Parathyroid adenoma (tissue), 2 donors: ENCODE measurements around the gene RMDN3.

Experiments used
- H2AFZ ChIP-seq: fragments of 300-600 bp; sonication (generic); one replicate; pipeline ENCODE4 v1.7.0; 2017; ENCODE audit warnings: antibody characterized with exemption, mild to moderate bottlenecking
- H3K27ac ChIP-seq: fragments of 300-600 bp; sonication (generic); one replicate; pipeline ENCODE4 v1.7.0; 2017
- H3K27me3 ChIP-seq: fragments of 300-600 bp; sonication (generic); one replicate; pipeline ENCODE4 v1.7.0; 2017; ENCODE audit warnings: low read length; ENCODE audit not compliant: control insufficient read depth, insufficient read depth
- H3K36me3 ChIP-seq: fragments of 300-600 bp; sonication (generic); one replicate; pipeline ENCODE4 v1.7.0; 2017; ENCODE audit warnings: low read length; ENCODE audit not compliant: control insufficient read depth, insufficient read depth
- H3K4me1 ChIP-seq: fragments of 300-600 bp; sonication (generic); one replicate; pipeline ENCODE4 v1.7.0; 2017; ENCODE audit warnings: control low read depth
- H3K4me2 ChIP-seq: fragments of 300-600 bp; sonication (generic); one replicate; pipeline ENCODE4 v1.7.0; 2017; ENCODE audit warnings: low read length
- H3K4me3 ChIP-seq: fragments of 300-600 bp; sonication (generic); one replicate; pipeline ENCODE4 v1.7.0; 2017; ENCODE audit warnings: low read depth, low read length
- H3K79me2 ChIP-seq: fragments of 300-600 bp; sonication (generic); one replicate; pipeline ENCODE4 v1.7.0; 2017; ENCODE audit warnings: control low read depth
- H3K9ac ChIP-seq: fragments of 300-600 bp; sonication (generic); one replicate; pipeline ENCODE4 v1.7.0; 2017; ENCODE audit warnings: mild to moderate bottlenecking
- H3K9me3 ChIP-seq: fragments of 300-600 bp; sonication (generic); one replicate; pipeline ENCODE4 v1.7.0; 2017; ENCODE audit warnings: low read length; ENCODE audit not compliant: control insufficient read depth
- TF ChIP-seq, protein P1 (sequence below): fragments of 300-600 bp; sonication (generic); IDR thresholded peaks from one replicate; pipeline ENCODE4 v1.7.0; 2017; ENCODE audit warnings: antibody characterized with exemption, mild to moderate bottlenecking
- donor health status: primary hyperparathyroidism.

RMDN3 gene

DNA sequence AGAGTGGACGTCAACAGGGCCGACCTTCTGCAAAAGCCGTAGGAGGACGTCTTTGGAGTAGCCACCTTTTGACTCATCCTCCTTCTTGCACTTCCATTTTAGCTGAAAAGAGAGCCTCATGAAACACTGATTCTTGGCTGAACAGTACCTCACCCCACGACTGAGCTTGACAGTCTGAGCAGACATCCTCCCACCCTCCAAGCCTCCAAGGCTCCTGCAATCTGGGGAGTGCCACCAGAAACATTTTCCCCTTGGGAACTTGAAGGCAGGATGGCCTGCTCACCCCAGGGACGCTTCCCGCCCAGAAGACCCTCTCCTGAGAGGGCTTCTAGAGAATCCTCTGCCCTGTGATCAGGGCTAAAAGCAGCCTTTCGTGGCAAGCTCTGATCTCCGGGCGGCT is 20.0 kb upstream of the RMDN3 start:
- Histone ChIP-seq H3K9ac (no peak overlapping the region), H3K4me3 (no peak overlapping the region), H3K4me2 (no peak overlapping the region), H2AFZ (no peak overlapping the region), H3K4me1 (no peaks in the 10 kb centered on the region), H3K27ac (no peak overlapping the region), H3K27me3 (no peaks in the 10 kb centered on the region), H3K36me3 (no peaks in the 10 kb centered on the region), H3K79me2 (peaks cover 15% of the 10 kb centered on the region), H3K9me3 (no peaks in the 10 kb centered on the region)
- TF ChIP-seq, protein P1, sequence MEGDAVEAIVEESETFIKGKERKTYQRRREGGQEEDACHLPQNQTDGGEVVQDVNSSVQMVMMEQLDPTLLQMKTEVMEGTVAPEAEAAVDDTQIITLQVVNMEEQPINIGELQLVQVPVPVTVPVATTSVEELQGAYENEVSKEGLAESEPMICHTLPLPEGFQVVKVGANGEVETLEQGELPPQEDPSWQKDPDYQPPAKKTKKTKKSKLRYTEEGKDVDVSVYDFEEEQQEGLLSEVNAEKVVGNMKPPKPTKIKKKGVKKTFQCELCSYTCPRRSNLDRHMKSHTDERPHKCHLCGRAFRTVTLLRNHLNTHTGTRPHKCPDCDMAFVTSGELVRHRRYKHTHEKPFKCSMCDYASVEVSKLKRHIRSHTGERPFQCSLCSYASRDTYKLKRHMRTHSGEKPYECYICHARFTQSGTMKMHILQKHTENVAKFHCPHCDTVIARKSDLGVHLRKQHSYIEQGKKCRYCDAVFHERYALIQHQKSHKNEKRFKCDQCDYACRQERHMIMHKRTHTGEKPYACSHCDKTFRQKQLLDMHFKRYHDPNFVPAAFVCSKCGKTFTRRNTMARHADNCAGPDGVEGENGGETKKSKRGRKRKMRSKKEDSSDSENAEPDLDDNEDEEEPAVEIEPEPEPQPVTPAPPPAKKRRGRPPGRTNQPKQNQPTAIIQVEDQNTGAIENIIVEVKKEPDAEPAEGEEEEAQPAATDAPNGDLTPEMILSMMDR: no peak

DNA sequence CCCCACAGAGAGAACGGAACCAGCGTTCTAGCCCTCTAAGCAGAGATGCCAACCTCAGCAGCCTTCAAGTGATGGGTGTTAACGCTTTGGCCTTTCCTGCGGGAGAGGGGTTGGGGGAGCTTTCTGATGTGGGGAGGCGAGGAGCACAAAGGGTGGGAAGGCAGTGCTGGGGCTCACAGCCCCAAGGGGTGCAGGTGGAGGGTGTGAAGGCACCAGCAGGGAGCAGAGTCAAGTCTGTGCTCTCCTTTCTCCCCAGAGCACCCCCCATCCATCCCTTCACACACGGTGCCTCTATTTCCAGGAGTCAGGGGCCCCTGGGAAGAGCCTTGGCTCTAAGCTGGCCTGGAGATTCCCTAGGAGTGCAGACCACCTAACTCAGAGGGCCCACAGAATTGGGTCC is 18.8 kb upstream of the RMDN3 start:
- H3K79me2 ChIP-seq: peaks cover 8% of the 10 kb centered on the region
- no peaks in the 10 kb centered on the region for H3K36me3 ChIP-seq
- no peak overlapping the region for H3K9ac ChIP-seq
- no peaks in the 10 kb centered on the region for H3K9me3 ChIP-seq
- no peak overlapping the region for H3K27ac ChIP-seq
- H3K4me2 ChIP-seq: no peak overlapping the region
- H2AFZ ChIP-seq: no peak overlapping the region
- TF ChIP-seq, protein P1: no peak
- no peak overlapping the region for H3K4me3 ChIP-seq
- no peaks in the 10 kb centered on the region for H3K27me3 ChIP-seq
- H3K4me1 ChIP-seq: no peaks in the 10 kb centered on the region

DNA sequence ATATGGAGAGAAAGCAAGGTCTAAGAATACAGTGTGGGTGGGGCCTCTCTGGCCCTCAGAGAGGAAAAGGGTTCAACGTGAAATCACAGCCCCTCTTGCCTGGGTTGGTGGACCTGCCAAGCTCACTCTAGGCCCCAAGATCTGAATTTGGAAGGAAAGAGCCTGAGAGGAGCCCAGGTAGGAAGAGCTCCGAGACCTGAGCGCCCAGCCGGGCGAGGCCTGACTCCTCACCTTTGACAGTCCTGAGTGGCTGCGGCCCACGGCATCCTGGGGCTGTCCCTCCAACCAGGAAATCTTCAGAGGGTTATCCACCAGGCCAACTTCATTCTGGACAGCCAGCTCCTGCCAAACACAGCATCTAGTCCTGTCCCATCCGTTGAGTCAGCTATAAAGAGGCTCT is 18.4 kb upstream of the RMDN3 start:
- H3K36me3 ChIP-seq: no peaks in the 10 kb centered on the region
- no peaks in the 10 kb centered on the region for H3K9me3 ChIP-seq
- no peak overlapping the region for H2AFZ ChIP-seq

DNA sequence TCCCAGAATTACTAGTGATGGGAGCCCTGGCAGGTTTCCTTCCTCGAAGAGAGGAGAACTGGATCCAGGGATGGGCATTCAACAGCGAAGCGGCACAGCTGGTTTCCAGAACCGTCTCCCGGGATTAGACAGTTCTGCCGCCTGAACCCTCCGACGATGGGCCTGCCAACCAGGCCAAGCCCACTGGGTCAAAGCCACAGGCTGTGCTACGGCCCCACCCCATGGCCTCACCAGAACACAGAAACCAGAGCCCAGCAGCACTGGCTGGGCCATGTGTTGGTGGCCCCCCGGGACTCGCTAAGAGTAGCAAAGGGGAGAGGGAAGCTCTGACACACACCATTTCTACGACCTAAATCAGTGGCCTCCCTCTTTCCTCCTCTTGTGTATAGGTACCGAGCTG is 17.0 kb upstream of the RMDN3 start:
- Histone ChIP-seq H3K4me3 (no peak overlapping the region), H3K27ac (no peak overlapping the region), H3K9ac (no peak overlapping the region), H3K9me3 (no peaks in the 10 kb centered on the region), H3K27me3 (no peaks in the 10 kb centered on the region), H3K36me3 (no peaks in the 10 kb centered on the region), H3K4me2 (no peak overlapping the region), H3K79me2 (no peaks in the 10 kb centered on the region), H2AFZ (no peak overlapping the region), H3K4me1 (no peaks in the 10 kb centered on the region)
- TF ChIP-seq, protein P1: no peak

More for the DNA sequence above, 18.4 kb upstream of the RMDN3 start:
- Histone ChIP-seq H3K27me3 (no peaks in the 10 kb centered on the region), H3K4me3 (no peak overlapping the region), H3K4me2 (no peak overlapping the region), H3K27ac (no peak overlapping the region), H3K9ac (no peak overlapping the region), H3K79me2 (peaks cover 5% of the 10 kb centered on the region), H3K4me1 (no peaks in the 10 kb centered on the region)
- TF ChIP-seq, protein P1: no peak

DNA sequence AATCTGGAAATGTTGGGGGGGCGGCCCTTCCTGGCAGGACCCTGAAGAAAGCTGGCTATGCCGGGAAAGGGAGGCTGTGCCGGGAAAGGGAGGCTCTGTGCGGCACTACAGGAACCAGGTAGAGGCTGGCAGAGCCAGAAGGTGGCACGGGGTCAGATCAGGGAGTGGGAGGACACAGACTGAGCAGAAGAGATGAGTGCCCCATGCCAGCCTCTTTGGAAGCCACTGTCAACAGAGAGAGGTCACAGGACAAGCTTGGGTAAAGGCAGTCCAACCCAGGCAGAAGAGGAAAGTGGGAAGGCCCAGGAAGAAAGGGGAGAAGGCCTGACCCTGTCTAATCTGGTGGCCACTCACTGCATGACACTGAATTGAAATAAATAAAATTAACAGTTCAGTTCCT is 16.2 kb upstream of the RMDN3 start:
- Histone ChIP-seq H3K4me2 (no peak overlapping the region), H3K4me3 (no peak overlapping the region), H3K4me1 (no peaks in the 10 kb centered on the region), H3K79me2 (no peaks in the 10 kb centered on the region), H3K9ac (no peak overlapping the region), H3K27me3 (no peaks in the 10 kb centered on the region), H3K9me3 (no peaks in the 10 kb centered on the region), H2AFZ (no peak overlapping the region), H3K27ac (no peak overlapping the region), H3K36me3 (no peaks in the 10 kb centered on the region)
- TF ChIP-seq, protein P1: no peak
